IMR-90 (cell line): ENCODE data around the gene RNF227. TPM values are rescaled to one million over a fixed set of nuclear protein-coding genes. Genes with fewer than 3 reads are reported as not detected.

Experiments used
- ATAC-seq: fragments of 200-7000 bp; cut with Tn5 transposase; 2 replicates; pipeline ENCODE4 v1.9.1; 2020; ENCODE audit warnings: low read depth, mild to moderate bottlenecking, moderate library complexity
- BruUV-seq: library from RNA; stranded (reverse); fragments of 400-500 nt; replicated peaks from 2 replicates; lab custom pipeline; 2021; lab: Mats Ljungman, UMichigan
- CTCF ChIA-PET: fragments of 300-600 bp; formaldehyde crosslinking; extraction: SDS; loops from one replicate; lab custom pipeline; 2021; ENCODE audit warnings: antibody characterized with exemption; lab: Yijun Ruan, JAX
- POLR2A ChIA-PET: fragments of 300-600 bp; sonication (Branson Sonifier 250); formaldehyde crosslinking; loops from one replicate; lab custom pipeline; 2022; ENCODE audit warnings: antibody characterized with exemption; ENCODE audit not compliant: unreplicated experiment; lab: Charles Lee
- DNase-seq: peaks from one replicate; pipeline ENCODE4 v3.0.0; 2013
- H2AFZ ChIP-seq: replicated peaks from 2 replicates; pipeline ENCODE3; 2013; ENCODE audit warnings: low read length, mild to moderate bottlenecking; ENCODE audit not compliant: poor library complexity
- H2AK5ac ChIP-seq: 2 replicates; pipeline ENCODE4 v1.6.1; 2013; ENCODE audit warnings: low read depth, low read length, inconsistent platforms
- H2AK9ac ChIP-seq: replicated peaks from 2 replicates; pipeline ENCODE3; 2013; ENCODE audit warnings: mild to moderate bottlenecking, low read depth, low read length, moderate library complexity; ENCODE audit not compliant: poor library complexity
- H2BK120ac ChIP-seq: 2 replicates; pipeline ENCODE4 v1.6.1; 2013; ENCODE audit warnings: low read depth, low read length, inconsistent platforms
- H2BK15ac ChIP-seq: 3 replicates; pipeline ENCODE4 v1.6.1; 2013; ENCODE audit warnings: low read depth, low read length, inconsistent platforms
- H2BK20ac ChIP-seq: 2 replicates; pipeline ENCODE4 v1.6.1; 2013; ENCODE audit warnings: low read depth, mild to moderate bottlenecking, inconsistent platforms, low read length, moderate library complexity
- H2BK5ac ChIP-seq: 2 replicates; pipeline ENCODE4 v1.6.1; 2013; ENCODE audit warnings: mild to moderate bottlenecking, low read depth, low read length, inconsistent platforms; ENCODE audit not compliant: poor library complexity, severe bottlenecking
- H3K14ac ChIP-seq: replicated peaks from 2 replicates; pipeline ENCODE4 v1.6.1; 2013; ENCODE audit warnings: low read depth, low read length, inconsistent platforms
- H3K18ac ChIP-seq: 2 replicates; pipeline ENCODE4 v1.6.1; 2013; ENCODE audit warnings: low read depth, low read length, control low read depth
- H3K23ac ChIP-seq: 2 replicates; pipeline ENCODE4 v1.6.1; 2013; ENCODE audit warnings: low read depth, low read length, inconsistent platforms
- H3K27ac ChIP-seq: 2 replicates; pipeline ENCODE4 v1.5.1; 2013; ENCODE audit warnings: mild to moderate bottlenecking, control low read depth, low read length; ENCODE audit not compliant: insufficient read depth
- H3K27me3 ChIP-seq: 2 replicates; pipeline ENCODE4 v1.6.1; 2013; ENCODE audit warnings: low read length; ENCODE audit not compliant: control insufficient read depth, insufficient read depth
- H3K36me3 ChIP-seq: 2 replicates; pipeline ENCODE4 v1.6.1; 2013; ENCODE audit warnings: low read length, mixed read lengths; ENCODE audit not compliant: control insufficient read depth, insufficient read depth
- H3K4ac ChIP-seq: 2 replicates; pipeline ENCODE4 v1.6.1; 2013; ENCODE audit warnings: low read depth, low read length, inconsistent platforms
- H3K4me1 ChIP-seq: 2 replicates; pipeline ENCODE4 v1.6.1; 2013; ENCODE audit warnings: low read length, mixed read lengths; ENCODE audit not compliant: control insufficient read depth, insufficient read depth
- H3K4me2 ChIP-seq: 2 replicates; pipeline ENCODE4 v1.6.1; 2013; ENCODE audit warnings: low read depth, mild to moderate bottlenecking, control low read depth, low read length, moderate library complexity
- H3K4me3 ChIP-seq: 2 replicates; pipeline ENCODE4 v1.5.1; 2013; ENCODE audit warnings: low read depth, mild to moderate bottlenecking, control low read depth, low read length, moderate library complexity; ENCODE audit not compliant: insufficient read depth
- H3K56ac ChIP-seq: 2 replicates; pipeline ENCODE4 v1.6.1; 2013; ENCODE audit warnings: low read length, inconsistent platforms; ENCODE audit not compliant: insufficient read depth; ENCODE audit errors: extremely low read depth
- H3K79me1 ChIP-seq, 2 experiments: 2 replicates each; pipeline ENCODE4 v1.6.1; 2013; ENCODE audit warnings: low read length in 2 of 2, inconsistent platforms in 1 of 2, low read depth in 1 of 2
- H3K9ac ChIP-seq: 2 replicates; pipeline ENCODE4 v1.6.1; 2013; ENCODE audit warnings: low read depth, low read length, control low read depth
- H3K9me1 ChIP-seq: 2 replicates; pipeline ENCODE4 v1.6.1; 2013; ENCODE audit warnings: low read length, inconsistent platforms; ENCODE audit not compliant: insufficient read depth
- H3K9me3 ChIP-seq: 2 replicates; pipeline ENCODE4 v1.6.1; 2013; ENCODE audit warnings: low read length; ENCODE audit not compliant: control insufficient read depth, insufficient read depth
- H4K20me1 ChIP-seq: 2 replicates; pipeline ENCODE4 v1.6.1; 2013; ENCODE audit warnings: low read length, inconsistent platforms; ENCODE audit not compliant: insufficient read depth
- H4K5ac ChIP-seq: 2 replicates; pipeline ENCODE4 v1.6.1; 2013; ENCODE audit warnings: mild to moderate bottlenecking, low read depth, low read length, control low read depth
- H4K8ac ChIP-seq, 2 experiments: 2 replicates each; pipeline ENCODE4 v1.6.1; 2013; ENCODE audit warnings: low read depth in 2 of 2, low read length in 2 of 2, control low read depth in 1 of 2, inconsistent platforms in 1 of 2
- H4K91ac ChIP-seq: 2 replicates; pipeline ENCODE4 v1.6.1; 2013; ENCODE audit warnings: low read depth, low read length, inconsistent platforms; ENCODE audit not compliant: insufficient read depth
- BHLHE40 ChIP-seq: fragments of 150-350 bp; IDR thresholded peaks from 2 replicates; pipeline ENCODE4 v1.6.1; 2016; ENCODE audit warnings: mild to moderate bottlenecking, low read depth, low read length
- CEBPB ChIP-seq: IDR thresholded peaks from 2 replicates; pipeline ENCODE4 v1.6.1; 2012; ENCODE audit warnings: low read depth, low read length, improper control_type of control experiment
- CHD1 ChIP-seq: IDR thresholded peaks from 2 replicates; pipeline ENCODE4 v1.6.1; 2012; ENCODE audit warnings: low read depth, low read length, improper control_type of control experiment
- FOS ChIP-seq: fragments of 150-350 bp; IDR thresholded peaks from 2 replicates; pipeline ENCODE4 v1.6.1; 2016; ENCODE audit warnings: low read depth, low read length
- MAFK ChIP-seq: IDR thresholded peaks from 2 replicates; pipeline ENCODE4 v1.6.1; 2012; ENCODE audit warnings: low read depth, low read length, improper control_type of control experiment
- MAZ ChIP-seq: IDR thresholded peaks from 2 replicates; pipeline ENCODE4 v1.6.1; 2012; ENCODE audit warnings: low read depth, mild to moderate bottlenecking, low read length, improper control_type of control experiment, moderate library complexity, borderline replicate concordance
- MXI1 ChIP-seq: IDR thresholded peaks from 2 replicates; pipeline ENCODE4 v1.6.1; 2012; ENCODE audit warnings: low read depth, mild to moderate bottlenecking, low read length, moderate library complexity, borderline replicate concordance
- NFE2L2 ChIP-seq: fragments of 150-350 bp; IDR thresholded peaks from 2 replicates; pipeline ENCODE4 v1.6.1; 2016; ENCODE audit warnings: low read depth, mild to moderate bottlenecking, low read length
- POLR2A ChIP-seq: IDR thresholded peaks from 2 replicates; pipeline ENCODE4 v1.6.1; 2012; ENCODE audit warnings: mild to moderate bottlenecking, low read depth, low read length
- RAD21 ChIP-seq: IDR thresholded peaks from 2 replicates; pipeline ENCODE4 v1.6.1; 2012; ENCODE audit warnings: low read length, improper control_type of control experiment
- RCOR1 ChIP-seq: IDR thresholded peaks from 2 replicates; pipeline ENCODE4 v1.6.1; 2012; ENCODE audit warnings: mild to moderate bottlenecking, low read length, improper control_type of control experiment; ENCODE audit not compliant: insufficient replicate concordance
- RFX5 ChIP-seq: IDR thresholded peaks from 2 replicates; pipeline ENCODE4 v1.8.0; 2012; ENCODE audit warnings: low read depth, mild to moderate bottlenecking, low read length, moderate library complexity
- SMC3 ChIP-seq: fragments of 150-350 bp; IDR thresholded peaks from 2 replicates; pipeline ENCODE4 v1.6.1; 2016; ENCODE audit warnings: low read depth, mild to moderate bottlenecking, antibody characterized with exemption, low read length, moderate library complexity
- WGBS, 2 experiments: methylation state at CpG; one replicate each; pipeline versions ENCODE4 v1.1.5 to v1.1.7; 2013; ENCODE audit warnings: missing lambda C conversion rate in 2 of 2; ENCODE audit not compliant: insufficient read length in 1 of 2; ENCODE audit errors: extremely low coverage in 2 of 2; 5-methylcytosine and 5-hydroxymethylcytosine counted together
- dilution Hi-C: fragments of 300-500 bp; cut with HindIII; formaldehyde crosslinking; loops from one replicate; pipeline ENCODE4 v1.14.3; 2018; ENCODE audit warnings: low sequenced_read_pairs; ENCODE audit not compliant: unreplicated experiment
- in situ Hi-C: fragments of 300-500 bp; cut with MboI; formaldehyde crosslinking; loops from 3 replicates; pipeline ENCODE4 v1.14.3; 2019; ENCODE audit warnings: low sequenced_read_pairs, inconsistent platforms, mixed read lengths
- intact Hi-C: fragments of 100-400 bp; cut with micrococcal nuclease; formaldehyde crosslinking; loops from 2 replicates; pipeline ENCODE4 v1.10.0; 2022
- polyA plus RNA-seq, 3 experiments: library from polyadenylated mRNA; depleted of rRNA; stranded (reverse); fragments of >200 nt; gene quantifications; 2 replicates each; pipeline ENCODE4 v1.2.3, GENCODE V29; 2012; ENCODE audit warnings: low replicate concordance in 1 of 3
- total RNA-seq: library from RNA; depleted of rRNA; stranded (reverse); fragments of >200 nt; gene quantifications from 2 replicates; pipeline ENCODE4 v1.2.3, GENCODE V29; 2012
- TF ChIP-seq, protein P1 (sequence below): fragments of 150-350 bp; IDR thresholded peaks from 2 replicates; pipeline ENCODE4 v1.6.1; 2017; ENCODE audit warnings: mild to moderate bottlenecking, antibody characterized with exemption, low read length, low read depth
- TF ChIP-seq, protein P2 (sequence below): conservative IDR thresholded peaks from 2 replicates; pipeline ENCODE4 v1.5.1; 2012; ENCODE audit warnings: mild to moderate bottlenecking, low read depth, low read length, improper control_type of control experiment
- TF ChIP-seq, protein P3 (sequence below): fragments of 150-350 bp; IDR thresholded peaks from 2 replicates; pipeline ENCODE4 v1.6.1; 2016; ENCODE audit warnings: low read depth, mild to moderate bottlenecking, low read length, moderate library complexity, borderline replicate concordance

Gene RNF227
- total and polyA plus RNA-seq, 2 of the 4 experiments (the other 2 are of a cell fraction): 1.3 to 3.1 TPM

DNA sequence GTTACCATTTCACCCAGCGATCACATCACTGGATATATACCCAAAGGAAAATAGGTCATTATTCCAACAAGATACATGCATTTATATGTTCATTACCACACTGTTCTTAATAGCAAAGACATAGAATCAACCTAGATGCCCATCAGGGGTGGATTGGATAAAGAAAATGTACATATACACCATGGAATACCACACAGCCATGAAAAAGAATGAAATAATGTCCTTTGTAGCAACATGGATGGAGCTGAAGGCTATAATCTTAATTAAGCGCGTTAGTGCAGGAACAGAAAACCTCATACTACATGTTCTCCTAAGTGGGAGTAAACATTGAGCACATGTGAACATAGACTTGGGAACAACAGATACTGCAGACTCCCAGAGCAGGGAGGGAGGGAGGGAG is 34.5 kb upstream of the RNF227 start:
- CTCF ChIA-PET: no interaction called here
- H3K36me3 ChIP-seq: peaks cover 27% of the 10 kb centered on the region
- dilution Hi-C loops: no loop called here

More for the DNA sequence above, 34.5 kb upstream of the RNF227 start:
- DNase-seq: no peak
- POLR2A ChIA-PET: no interaction called here
- Histone ChIP-seq H2AK9ac (no peak overlapping the region), H4K8ac (no peak overlapping the region), H4K5ac (no peak overlapping the region), H3K27me3 (no peaks in the 10 kb centered on the region), H3K4ac (no peak overlapping the region), H3K9ac (no peak overlapping the region), H2BK120ac (no peak overlapping the region), H3K18ac (no peak overlapping the region), H2BK20ac (no peak overlapping the region), H3K27ac (no peak overlapping the region), H3K23ac (no peak overlapping the region), H3K4me2 (no peak overlapping the region), H2BK15ac (no peak overlapping the region), H2AFZ (no peak overlapping the region), H3K9me3 (no peaks in the 10 kb centered on the region), H4K91ac (no peak overlapping the region), H3K4me3 (no peak overlapping the region), H3K79me1 (no peaks in the 10 kb centered on the region), H3K9me1 (no peaks in the 10 kb centered on the region), H3K56ac (no peak overlapping the region), H4K20me1 (no peaks in the 10 kb centered on the region), H3K4me1 (no peaks in the 10 kb centered on the region), H2AK5ac (no peak overlapping the region), H3K14ac (no peak overlapping the region), H2BK5ac (no peak overlapping the region)
- no peak for ATAC-seq
- TF ChIP-seq, protein P1, sequence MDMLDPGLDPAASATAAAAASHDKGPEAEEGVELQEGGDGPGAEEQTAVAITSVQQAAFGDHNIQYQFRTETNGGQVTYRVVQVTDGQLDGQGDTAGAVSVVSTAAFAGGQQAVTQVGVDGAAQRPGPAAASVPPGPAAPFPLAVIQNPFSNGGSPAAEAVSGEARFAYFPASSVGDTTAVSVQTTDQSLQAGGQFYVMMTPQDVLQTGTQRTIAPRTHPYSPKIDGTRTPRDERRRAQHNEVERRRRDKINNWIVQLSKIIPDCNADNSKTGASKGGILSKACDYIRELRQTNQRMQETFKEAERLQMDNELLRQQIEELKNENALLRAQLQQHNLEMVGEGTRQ: no peak
- TF ChIP-seq SMC3: no peak
- no peak for TF ChIP-seq CHD1
- TF ChIP-seq NFE2L2: no peak
- no peak for TF ChIP-seq CEBPB
- TF ChIP-seq BHLHE40: no peak
- TF ChIP-seq MAFK: no peak
- TF ChIP-seq FOS: no peak
- TF ChIP-seq POLR2A: no peak
- TF ChIP-seq MAZ: no peak
- no peak for TF ChIP-seq RCOR1
- TF ChIP-seq, protein P2, sequence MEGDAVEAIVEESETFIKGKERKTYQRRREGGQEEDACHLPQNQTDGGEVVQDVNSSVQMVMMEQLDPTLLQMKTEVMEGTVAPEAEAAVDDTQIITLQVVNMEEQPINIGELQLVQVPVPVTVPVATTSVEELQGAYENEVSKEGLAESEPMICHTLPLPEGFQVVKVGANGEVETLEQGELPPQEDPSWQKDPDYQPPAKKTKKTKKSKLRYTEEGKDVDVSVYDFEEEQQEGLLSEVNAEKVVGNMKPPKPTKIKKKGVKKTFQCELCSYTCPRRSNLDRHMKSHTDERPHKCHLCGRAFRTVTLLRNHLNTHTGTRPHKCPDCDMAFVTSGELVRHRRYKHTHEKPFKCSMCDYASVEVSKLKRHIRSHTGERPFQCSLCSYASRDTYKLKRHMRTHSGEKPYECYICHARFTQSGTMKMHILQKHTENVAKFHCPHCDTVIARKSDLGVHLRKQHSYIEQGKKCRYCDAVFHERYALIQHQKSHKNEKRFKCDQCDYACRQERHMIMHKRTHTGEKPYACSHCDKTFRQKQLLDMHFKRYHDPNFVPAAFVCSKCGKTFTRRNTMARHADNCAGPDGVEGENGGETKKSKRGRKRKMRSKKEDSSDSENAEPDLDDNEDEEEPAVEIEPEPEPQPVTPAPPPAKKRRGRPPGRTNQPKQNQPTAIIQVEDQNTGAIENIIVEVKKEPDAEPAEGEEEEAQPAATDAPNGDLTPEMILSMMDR: no peak
- no peak for TF ChIP-seq RAD21
- TF ChIP-seq, protein P3, sequence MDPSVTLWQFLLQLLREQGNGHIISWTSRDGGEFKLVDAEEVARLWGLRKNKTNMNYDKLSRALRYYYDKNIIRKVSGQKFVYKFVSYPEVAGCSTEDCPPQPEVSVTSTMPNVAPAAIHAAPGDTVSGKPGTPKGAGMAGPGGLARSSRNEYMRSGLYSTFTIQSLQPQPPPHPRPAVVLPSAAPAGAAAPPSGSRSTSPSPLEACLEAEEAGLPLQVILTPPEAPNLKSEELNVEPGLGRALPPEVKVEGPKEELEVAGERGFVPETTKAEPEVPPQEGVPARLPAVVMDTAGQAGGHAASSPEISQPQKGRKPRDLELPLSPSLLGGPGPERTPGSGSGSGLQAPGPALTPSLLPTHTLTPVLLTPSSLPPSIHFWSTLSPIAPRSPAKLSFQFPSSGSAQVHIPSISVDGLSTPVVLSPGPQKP: no peak
- TF ChIP-seq MXI1: no peak
- no peak for TF ChIP-seq RFX5
- no TSS peak for BruUV-seq
- intact Hi-C loops: no loop called here
- WGBS, 2 experiments: no CpG with 5 or more reads among the region's 3 CpGs
- in situ Hi-C loops: no loop called here
